ENCODE data around the gene SF3A1.

DNA sequence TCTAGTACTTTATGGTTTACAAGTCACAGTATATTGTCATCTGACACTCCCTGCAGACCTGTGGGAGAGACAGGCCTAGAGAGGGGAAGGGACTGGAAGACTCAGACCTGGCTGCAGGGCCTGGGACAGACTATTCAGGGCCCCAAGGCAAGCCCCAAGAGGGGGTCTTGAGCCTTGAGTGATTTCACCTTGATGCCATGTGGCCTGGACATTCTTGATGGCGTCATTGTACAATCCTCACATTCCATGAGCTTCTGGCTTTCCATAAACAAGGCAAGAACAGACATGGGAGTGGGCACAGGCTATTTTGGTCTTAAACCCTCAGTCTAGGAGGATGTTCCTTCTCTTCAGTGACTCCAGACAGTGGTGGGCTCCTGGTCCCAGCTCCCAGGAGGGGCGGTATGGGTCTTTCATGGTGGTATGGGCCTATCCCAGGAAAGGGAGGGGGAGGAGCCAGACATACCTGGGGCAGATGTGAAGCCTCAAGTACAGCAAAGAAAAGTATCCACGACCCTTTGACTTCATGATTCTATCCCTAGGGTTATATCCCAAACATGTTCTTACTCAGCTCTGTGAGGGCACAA is 28.1 kb downstream of the SF3A1 start:
- TF ChIP-seq, protein P1, sequence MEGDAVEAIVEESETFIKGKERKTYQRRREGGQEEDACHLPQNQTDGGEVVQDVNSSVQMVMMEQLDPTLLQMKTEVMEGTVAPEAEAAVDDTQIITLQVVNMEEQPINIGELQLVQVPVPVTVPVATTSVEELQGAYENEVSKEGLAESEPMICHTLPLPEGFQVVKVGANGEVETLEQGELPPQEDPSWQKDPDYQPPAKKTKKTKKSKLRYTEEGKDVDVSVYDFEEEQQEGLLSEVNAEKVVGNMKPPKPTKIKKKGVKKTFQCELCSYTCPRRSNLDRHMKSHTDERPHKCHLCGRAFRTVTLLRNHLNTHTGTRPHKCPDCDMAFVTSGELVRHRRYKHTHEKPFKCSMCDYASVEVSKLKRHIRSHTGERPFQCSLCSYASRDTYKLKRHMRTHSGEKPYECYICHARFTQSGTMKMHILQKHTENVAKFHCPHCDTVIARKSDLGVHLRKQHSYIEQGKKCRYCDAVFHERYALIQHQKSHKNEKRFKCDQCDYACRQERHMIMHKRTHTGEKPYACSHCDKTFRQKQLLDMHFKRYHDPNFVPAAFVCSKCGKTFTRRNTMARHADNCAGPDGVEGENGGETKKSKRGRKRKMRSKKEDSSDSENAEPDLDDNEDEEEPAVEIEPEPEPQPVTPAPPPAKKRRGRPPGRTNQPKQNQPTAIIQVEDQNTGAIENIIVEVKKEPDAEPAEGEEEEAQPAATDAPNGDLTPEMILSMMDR (IDR thresholded peaks at IDR 0.05; ENCODE audit: extremely low read depth in 1 of 2, insufficient read depth in 1 of 2, low read depth in 1 of 2, low read length in 2 of 2): no peak
- TF ChIP-seq POLR2A (IDR thresholded peaks at IDR 0.05; ENCODE audit: low read depth, low read length) (no peak), MYC (IDR thresholded peaks at IDR 0.05; ENCODE audit: low read depth, low read length) (no peak), EZH2 (IDR thresholded peaks at IDR 0.05; ENCODE audit: borderline replicate concordance, low read depth, low read length, severe bottlenecking) (no peak), POLR2AphosphoS5 (IDR thresholded peaks at IDR 0.05; ENCODE audit: insufficient read depth, low read depth, low read length) (no peak)
